NCI-H446 (cell line): Measurements from ENCODE around the gene DIDO1.

Experiments used
- DNase-seq, 2 experiments: peaks; one replicate each; lab custom pipeline; 2025; lab: John Stamatoyannopoulos, UW

Gene DIDO1

GRCh38 chr20:62926229-62927127 lies at the start of gene DIDO1:
Gene DIDO1 (minus strand): TSS chr20:62926505.
- peak; percentile 55 to 90 for DNase-seq

- DNase-seq, result no peak
Observed at GRCh38 chr20:62975251-62975760, 49.0 kb upstream of the DIDO1 start.

- no peak for DNase-seq
Observed at GRCh38 chr20:62972845-62973745, 46.8 kb upstream of the DIDO1 start.

GRCh38 chr20:62971950-62972844 lies 45.9 kb upstream of the DIDO1 start:
- peak; percentile 14 to 82 for DNase-seq

GRCh38 chr20:62971211-62971949 lies 45.1 kb upstream of the DIDO1 start:
- DNase-seq, result no peak

GRCh38 chr20:62970307-62971210 lies 44.3 kb upstream of the DIDO1 start:
- DNase-seq, result no peak

GRCh38 chr20:62969939-62970306 lies 43.6 kb upstream of the DIDO1 start:
- no peak for DNase-seq

GRCh38 chr20:62969179-62969760 lies 43.0 kb upstream of the DIDO1 start:
- DNase-seq, result no peak

GRCh38 chr20:62968378-62969178 lies 42.3 kb upstream of the DIDO1 start:
- no peak for DNase-seq

GRCh38 chr20:62967628-62968351 lies 41.5 kb upstream of the DIDO1 start:
- DNase-seq, result no peak

GRCh38 chr20:62967149-62967501 lies 40.8 kb upstream of the DIDO1 start:
- DNase-seq, result no peak

- no peak for DNase-seq
Observed at GRCh38 chr20:62966212-62967148, 40.2 kb upstream of the DIDO1 start.

- DNase-seq, result no peak
Observed at GRCh38 chr20:62965363-62965771, 39.1 kb upstream of the DIDO1 start.

GRCh38 chr20:62964700-62965099 lies 38.4 kb upstream of the DIDO1 start:
- no peak for DNase-seq

- no peak for DNase-seq
Observed at GRCh38 chr20:62963614-62964397, 37.5 kb upstream of the DIDO1 start.
